Kidney (tissue), 14 donors: ENCODE results near the gene RNH1. TPM values are rescaled to one million over a fixed set of nuclear protein-coding genes. Genes with fewer than 3 reads are reported as not detected.

Experiments
- DNase-seq, 5 donors: peaks; one replicate each; pipeline ENCODE4 v3.0.0-alpha.2; 2013 to 2020
- FAIRE-seq: peaks from 2 replicates; lab custom pipeline; 2012; peaks lifted over from hg19 to GRCh38; lab: Jason Lieb, UNC
- H3K27ac ChIP-seq, 2 donors: one replicate each; pipeline ENCODE4 v1.7.0; 2013; ENCODE audit warnings: low read depth in 2 of 2, low read length in 2 of 2, inconsistent platforms in 1 of 2
- H3K27me3 ChIP-seq: one replicate; pipeline ENCODE4 v1.7.1; 2013; ENCODE audit warnings: low read length, inconsistent platforms; ENCODE audit not compliant: control insufficient read depth, insufficient read depth
- H3K36me3 ChIP-seq, 3 donors: one replicate each; pipeline versions ENCODE4 v1.7.0 to v1.7.1; 2013; ENCODE audit warnings: low read length in 3 of 3, control low read depth in 1 of 3, inconsistent platforms in 1 of 3; ENCODE audit not compliant: insufficient read depth in 3 of 3, control insufficient read depth in 2 of 3
- H3K4me1 ChIP-seq, 3 donors: one replicate each; pipeline versions ENCODE4 v1.7.0 to v1.7.1; 2013; ENCODE audit warnings: low read length in 3 of 3, inconsistent platforms in 1 of 3, low read depth in 1 of 3; ENCODE audit not compliant: control insufficient read depth in 2 of 3, insufficient read depth in 2 of 3
- H3K4me3 ChIP-seq, 3 donors: one replicate each; pipeline versions ENCODE4 v1.7.0 to v1.8.1; 2013; ENCODE audit warnings: low read length in 3 of 3, control low read depth in 1 of 3, inconsistent platforms in 1 of 3
- H3K9ac ChIP-seq, 3 donors: one replicate each; pipeline versions ENCODE4 v1.7.0 to v1.7.1; 2013; ENCODE audit warnings: low read length in 3 of 3, control low read depth in 1 of 3, inconsistent platforms in 1 of 3
- H3K9me3 ChIP-seq, 3 donors: one replicate each; pipeline versions ENCODE4 v1.7.0 to v1.7.1; 2013; ENCODE audit warnings: low read length in 3 of 3, control low read depth in 1 of 3, inconsistent platforms in 1 of 3; ENCODE audit not compliant: control insufficient read depth in 2 of 3, insufficient read depth in 1 of 3
- CTCF ChIP-seq: IDR thresholded peaks from 3 replicates; pipeline ENCODE4 v1.5.1; 2012; ENCODE audit warnings: mild to moderate bottlenecking, moderate library complexity, borderline replicate concordance; ENCODE audit not compliant: insufficient read depth; ENCODE audit errors: extremely low read depth
- intact Hi-C: fragments of 100-400 bp; cut with DNase I; formaldehyde crosslinking; loops from one replicate; pipeline ENCODE4 v1.11.1; 2022
- polyA plus RNA-seq: library from polyadenylated mRNA; stranded (reverse); fragments of 350-450 nt; fragmentation: Illumina TruSeq; extraction: RNeasy Lipid Tissue Mini Kit (QIAGEN cat#74804); gene quantifications from one replicate; pipeline ENCODE4 v1.2.3, GENCODE V29; 2014; ENCODE audit warnings: low read depth, low replicate concordance; ENCODE audit not compliant: insufficient read depth
- total RNA-seq: library from RNA; stranded (reverse); fragmentation: NEBNext Ultra II Directional; extraction: Animal tissue kit (Norgen Biotek cat#: 25700); gene quantifications from one replicate; pipeline ENCODE4 v1.2.1, GENCODE V29; 2021
- donor health status: control.
- donor health status: control.
- donor health status: control.
- donor health status: control.
- donor health status: control.
- donor health status: DM: yes; HTN: yes; CAD: no.
- donor health status: Normal renal cell carcinoma (clear cell type).

Gene RNH1
- total and polyA plus RNA-seq, 2 donors from 2014 or later: 171 to 191 TPM

GRCh38 chr11:501001-501682 is 5.9 kb downstream of the RNH1 start:
- Histone ChIP-seq H3K36me3 (peaks cover 12 to 38% (median 28%) of the 10 kb centered on the region in 3 donors), H3K27ac (no peak overlapping the region), H3K9me3 (no peaks in the 10 kb centered on the region), H3K4me3 (no peak overlapping the region), H3K27me3 (no peaks in the 10 kb centered on the region), H3K4me1 (peaks cover 2 to 10% (median 9%) of the 10 kb centered on the region in 3 donors), H3K9ac (no peak overlapping the region)
- no peak for TF ChIP-seq CTCF
- no peak for DNase-seq
- intact Hi-C loops: no loop called here
- no peak for FAIRE-seq

GRCh38 chr11:499201-500076 is 7.6 kb downstream of the RNH1 start:
- Histone ChIP-seq H3K4me1 (peaks cover 0 to 4% (median 0%) of the 10 kb centered on the region in 3 donors), H3K9ac (no peak overlapping the region), H3K4me3 (no peak overlapping the region), H3K9me3 (no peaks in the 10 kb centered on the region), H3K36me3 (peaks cover 12 to 45% (median 32%) of the 10 kb centered on the region in 3 donors), H3K27me3 (no peaks in the 10 kb centered on the region), H3K27ac (no peak overlapping the region)
- FAIRE-seq (no peak), DNase-seq (peak in 1 of 5 donors; percentile 39)
- intact Hi-C loops: no loop called here
- TF ChIP-seq CTCF: no peak

GRCh38 chr11:498297-499181 is 8.5 kb downstream of the RNH1 start:
- no peak for FAIRE-seq
- peak in 1 of 5 donors; percentile 35 for DNase-seq
- Histone ChIP-seq H3K27me3 (no peaks in the 10 kb centered on the region), H3K9ac (no peak overlapping the region), H3K9me3 (no peaks in the 10 kb centered on the region), H3K36me3 (peaks cover 12 to 45% (median 32%) of the 10 kb centered on the region in 3 donors), H3K27ac (no peak overlapping the region), H3K4me3 (no peak overlapping the region), H3K4me1 (no peaks in the 10 kb centered on the region)
- intact Hi-C loops: no loop called here
- no peak for TF ChIP-seq CTCF
